ENCODE data around the gene KPNA1.

The KPNA1 gene

DNA sequence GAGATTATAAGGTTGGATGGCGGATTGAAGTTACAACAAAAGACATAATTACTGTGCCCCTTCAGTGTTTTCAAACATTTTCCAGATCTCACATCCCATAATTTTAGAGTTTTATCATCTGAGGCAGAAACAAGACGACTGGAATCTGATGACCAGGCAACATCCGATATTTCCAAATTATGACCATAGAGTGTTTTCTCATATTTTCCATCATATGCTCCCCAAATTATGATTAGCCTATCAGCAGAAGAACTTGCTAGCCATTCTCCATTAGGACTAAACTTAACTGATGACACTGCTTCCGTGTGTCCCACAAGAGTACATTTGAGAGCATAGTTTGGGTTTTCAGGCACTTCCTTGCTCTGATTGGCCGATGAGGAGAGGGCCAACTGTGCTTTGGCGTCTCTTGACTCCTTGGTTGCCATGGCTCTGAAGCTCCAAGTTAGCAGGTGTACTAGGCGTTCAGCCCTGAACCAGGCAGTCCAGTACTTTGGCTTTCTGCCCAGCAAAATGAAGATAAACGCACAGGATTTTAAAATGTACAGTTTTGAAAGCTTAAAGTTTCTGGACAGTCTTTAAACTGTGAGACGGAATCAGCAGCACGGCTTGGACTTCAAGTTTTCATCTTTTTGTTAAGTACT, 99.5 kb downstream of the KPNA1 start:
- DNase-seq (ENCODE audit: low read depth in 2 of 2) = peak; percentile 40 to 41

DNA sequence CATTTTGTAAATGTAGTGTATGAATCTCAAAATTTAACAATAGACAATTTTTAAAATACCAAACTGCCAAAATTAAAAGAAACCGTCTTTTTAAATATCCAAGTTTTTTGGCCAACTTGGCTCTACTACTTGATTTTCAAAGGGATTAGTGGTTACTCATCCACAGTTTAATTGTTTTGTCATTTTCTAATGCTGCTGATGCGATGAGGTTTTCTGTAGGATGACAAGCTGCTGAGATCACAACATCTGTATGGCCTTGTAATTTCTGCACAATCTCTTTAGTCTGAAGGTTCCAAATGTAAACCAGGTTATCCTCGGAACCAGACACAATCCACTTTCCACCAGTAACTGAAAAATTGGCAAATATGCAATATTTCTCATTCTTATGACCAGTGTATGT, 100.3 kb downstream of the KPNA1 start:
- DNase-seq (ENCODE audit: low read depth in 2 of 2) = no peak

DNA sequence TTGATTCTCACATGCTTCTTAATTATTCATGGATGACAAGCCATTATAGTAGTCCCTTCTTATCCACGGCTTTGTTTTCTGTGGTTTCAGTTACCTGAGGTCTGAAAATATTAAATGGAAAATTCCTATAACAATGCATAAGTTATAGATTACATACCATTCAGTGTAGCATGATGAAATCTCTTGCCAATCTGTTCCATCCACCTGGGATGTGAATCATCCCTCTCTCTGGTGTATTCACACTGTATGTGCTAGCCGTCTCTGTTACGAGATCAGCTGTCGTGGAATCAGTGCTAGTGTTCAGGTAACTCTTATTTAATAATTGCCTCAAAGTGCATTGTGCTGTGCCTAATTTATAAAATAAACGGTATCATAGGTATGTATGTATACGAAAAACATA, 104.1 kb downstream of the KPNA1 start:
- DNase-seq (ENCODE audit: low read depth in 2 of 2) = no peak

DNA sequence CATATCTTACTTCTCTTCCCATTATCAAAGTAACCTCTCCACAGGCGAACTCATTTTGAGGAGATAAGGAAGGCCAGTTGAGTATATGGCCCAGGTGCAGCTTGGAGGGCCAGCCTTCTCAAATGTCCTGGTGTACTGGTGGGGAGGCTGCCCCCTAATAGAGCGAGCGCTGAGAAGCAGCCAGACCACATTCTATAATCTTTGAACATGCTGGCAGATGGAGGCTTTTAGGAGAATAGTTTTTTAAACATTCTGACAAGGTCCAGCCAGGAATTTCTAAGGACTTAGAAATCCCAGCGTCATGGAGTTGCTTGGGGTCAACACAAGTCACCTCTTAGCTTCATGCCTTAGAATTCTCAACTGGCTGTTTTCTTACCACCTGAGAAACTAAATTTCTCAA, 104.6 kb downstream of the KPNA1 start:
- no peak for DNase-seq (ENCODE audit: low read depth in 2 of 2)

DNA sequence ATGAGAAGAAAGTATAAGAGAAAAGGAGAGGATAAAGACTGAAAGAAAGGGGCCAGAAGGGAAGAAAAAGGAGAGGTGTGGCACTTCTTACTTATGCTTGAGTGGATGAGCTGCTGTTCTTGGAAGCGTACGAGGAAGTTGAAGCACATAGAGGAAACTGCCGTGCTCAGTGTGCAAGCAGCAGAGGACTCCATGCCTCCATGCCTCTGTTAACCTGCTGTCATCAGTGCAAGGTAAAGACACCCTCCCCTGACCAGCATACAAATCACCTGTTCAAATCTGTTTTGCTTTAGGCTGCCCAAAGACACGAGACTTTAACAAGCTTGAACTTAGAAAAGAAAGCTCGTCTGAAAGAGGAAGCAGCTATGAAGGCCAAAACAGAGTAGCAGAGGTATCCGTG, 105.3 kb downstream of the KPNA1 start:
- no peak for DNase-seq (ENCODE audit: low read depth in 2 of 2)

DNA sequence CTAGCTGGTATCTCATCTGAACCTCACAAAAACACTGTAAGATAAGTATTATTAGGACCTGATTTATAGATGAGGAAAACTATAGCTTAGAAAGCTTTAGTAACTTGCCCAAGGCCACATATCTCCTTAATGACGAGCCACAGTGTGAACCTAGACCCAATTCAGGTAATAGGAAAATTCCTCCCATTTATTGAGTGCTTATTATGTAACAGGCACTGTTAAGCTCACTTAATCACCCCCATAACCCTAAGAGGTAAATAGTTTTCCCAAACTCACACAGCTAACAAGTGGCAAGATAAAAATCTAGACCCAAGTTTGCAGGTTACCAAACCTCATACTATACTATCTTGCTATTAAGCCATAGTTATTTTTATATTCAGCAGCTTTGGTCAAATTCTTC, 106.8 kb downstream of the KPNA1 start:
- no peak for DNase-seq (ENCODE audit: low read depth in 2 of 2)

DNA sequence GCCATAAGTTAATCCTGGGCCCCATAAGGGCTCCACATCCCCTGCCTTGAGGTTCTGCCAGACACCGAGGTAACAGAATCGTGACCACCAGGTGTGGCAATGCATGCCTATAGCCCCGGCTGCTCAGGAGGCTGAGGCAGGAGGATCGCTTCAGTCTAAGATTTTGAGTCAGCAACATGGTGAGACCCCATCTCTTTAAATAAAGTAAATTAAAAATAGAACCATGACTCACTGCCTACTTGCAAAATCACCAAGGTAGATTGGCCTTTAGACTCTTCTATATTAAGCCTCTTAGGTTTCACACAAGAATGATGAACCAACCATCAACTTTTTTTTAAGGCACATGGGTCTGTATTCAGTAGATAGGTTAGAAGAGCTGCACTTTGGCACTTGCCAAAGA, 108.5 kb downstream of the KPNA1 start:
- no peak for DNase-seq (ENCODE audit: low read depth in 2 of 2)

DNA sequence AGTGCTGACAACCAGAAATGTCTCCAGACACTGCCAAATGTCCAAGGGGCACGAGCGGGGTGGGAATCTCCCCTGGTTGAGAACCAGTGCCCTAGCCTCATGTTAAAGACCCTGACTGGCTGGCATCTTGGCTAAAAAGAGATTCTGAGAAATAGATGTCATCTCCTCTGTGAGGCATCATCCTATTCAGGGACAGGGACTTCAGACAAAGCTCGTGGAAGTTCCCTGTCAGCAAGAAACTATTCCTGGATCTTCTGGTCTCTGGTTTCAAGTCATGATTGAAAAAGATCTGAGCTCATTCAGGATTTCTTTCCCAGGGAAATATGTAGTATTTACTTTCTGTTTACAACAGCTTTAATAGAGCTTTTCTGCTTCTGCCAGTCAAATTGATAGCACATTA, 109.7 kb downstream of the KPNA1 start:
- DNase-seq (ENCODE audit: low read depth in 2 of 2) = no peak

DNA sequence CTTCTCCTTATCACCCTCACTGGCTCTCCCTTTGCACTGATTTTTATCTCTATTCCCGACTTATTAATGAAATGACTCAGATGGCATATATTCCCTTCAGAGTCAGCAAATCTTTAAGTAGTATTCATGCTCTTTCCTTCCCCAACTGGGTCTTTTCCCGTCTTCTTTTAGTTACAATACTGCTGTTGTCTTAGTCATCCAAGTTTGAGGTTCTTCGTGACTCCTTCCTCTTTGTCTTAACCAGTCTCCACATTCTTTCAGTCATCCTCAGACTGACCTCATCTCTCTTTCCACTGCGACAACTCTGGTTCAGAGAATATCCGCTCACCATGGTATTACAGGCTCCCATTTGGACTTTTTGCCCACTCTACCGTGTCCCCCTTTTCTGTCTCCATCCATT, 111.2 kb downstream of the KPNA1 start:
- no peak for DNase-seq (ENCODE audit: low read depth in 2 of 2)

DNA sequence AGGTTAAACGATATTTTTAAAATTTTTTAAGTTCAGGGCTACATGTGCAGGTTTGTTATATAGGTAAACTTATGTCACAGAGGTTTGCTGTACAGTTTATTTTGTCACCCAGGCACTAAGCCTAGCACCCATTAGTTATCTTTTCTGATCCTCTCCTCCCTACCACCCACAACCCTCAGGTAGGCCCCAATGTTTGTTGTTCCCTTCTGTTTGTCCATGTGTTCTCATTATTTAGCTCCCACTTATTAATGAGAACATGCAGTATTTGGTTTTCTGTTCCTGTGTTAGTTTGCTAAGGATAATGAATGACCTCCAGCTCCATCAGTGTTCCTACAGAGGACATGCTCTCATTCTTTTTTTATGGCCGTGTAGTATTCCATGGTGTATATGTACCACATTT, 115.8 kb downstream of the KPNA1 start:
- no peak for DNase-seq (ENCODE audit: low read depth in 2 of 2)

DNA sequence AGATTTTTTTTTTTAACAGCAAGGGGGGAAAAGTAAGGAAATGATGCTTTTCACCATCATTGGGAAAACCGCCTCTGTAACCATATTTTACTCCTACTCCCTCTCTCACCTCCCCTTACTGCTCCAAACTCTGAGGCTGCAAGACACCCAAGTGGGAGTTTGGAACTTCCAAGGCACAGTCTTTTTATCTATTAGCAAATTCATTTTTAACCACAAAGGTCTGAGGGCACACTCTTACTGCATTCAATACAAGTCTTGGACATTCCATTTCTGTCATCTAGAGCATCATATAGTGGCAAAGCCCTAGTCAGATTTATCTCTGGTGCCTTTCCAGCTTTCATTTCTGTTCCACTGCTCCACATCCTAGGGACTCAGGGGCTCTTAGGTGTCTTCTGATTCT, 117.5 kb downstream of the KPNA1 start:
- no peak for DNase-seq (ENCODE audit: low read depth in 2 of 2)

DNA sequence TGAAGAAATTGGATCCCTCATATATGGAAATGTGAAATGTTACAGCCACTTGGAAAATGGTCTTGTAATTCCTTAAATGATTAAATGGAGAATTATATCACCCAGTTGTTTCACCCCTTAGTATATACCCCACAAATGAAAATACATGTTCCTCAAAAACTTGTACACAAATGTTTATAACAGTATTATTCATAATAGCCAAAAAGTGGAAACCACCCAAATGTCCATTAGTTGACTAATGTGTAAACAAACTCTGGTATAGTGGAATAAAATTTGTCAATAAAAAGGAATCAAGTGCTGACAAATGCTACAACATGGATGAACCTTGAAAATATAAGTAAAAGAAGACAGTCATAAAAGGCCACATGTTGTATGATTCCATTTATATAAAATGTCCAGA, 118.2 kb downstream of the KPNA1 start:
- DNase-seq (ENCODE audit: low read depth in 2 of 2) = no peak

DNA sequence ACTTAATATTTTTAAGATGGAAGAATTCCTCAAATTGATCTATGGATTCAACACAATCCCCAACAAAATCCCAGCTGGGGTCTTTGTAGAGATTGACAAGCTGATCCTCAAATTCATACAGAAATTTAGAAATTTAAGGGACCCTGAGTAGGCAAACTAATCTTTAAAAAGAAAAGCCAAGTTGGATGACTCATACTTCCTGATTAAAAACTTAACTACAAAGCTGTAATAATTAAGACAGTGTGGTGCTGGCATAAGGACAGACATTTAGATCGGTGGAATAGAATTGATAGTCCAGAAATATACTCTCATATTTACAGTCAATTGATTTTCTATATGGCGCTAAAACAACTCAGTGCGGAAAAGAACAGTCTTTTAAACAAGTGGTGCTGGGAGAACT, 119.2 kb downstream of the KPNA1 start:
- no peak for DNase-seq (ENCODE audit: low read depth in 2 of 2)

DNA sequence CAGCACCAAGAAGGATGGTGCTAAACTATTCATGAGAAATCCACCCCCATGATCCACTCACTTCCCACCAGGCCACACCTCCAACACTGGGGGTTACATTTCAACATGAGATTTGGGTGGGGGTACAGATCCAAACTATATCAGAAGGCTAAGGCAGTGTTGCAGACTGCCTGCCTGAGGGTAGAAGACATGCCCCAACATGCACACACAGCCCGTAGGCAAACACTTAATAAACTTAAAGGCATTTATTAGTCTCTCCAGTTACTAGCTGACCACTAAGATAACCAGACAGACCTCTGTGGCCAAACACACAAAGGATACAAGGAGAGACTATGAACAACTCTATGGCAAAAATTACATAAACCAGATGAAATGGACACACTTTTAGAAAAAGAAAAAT, 120.6 kb downstream of the KPNA1 start:
- no peak for DNase-seq (ENCODE audit: low read depth in 2 of 2)

DNA sequence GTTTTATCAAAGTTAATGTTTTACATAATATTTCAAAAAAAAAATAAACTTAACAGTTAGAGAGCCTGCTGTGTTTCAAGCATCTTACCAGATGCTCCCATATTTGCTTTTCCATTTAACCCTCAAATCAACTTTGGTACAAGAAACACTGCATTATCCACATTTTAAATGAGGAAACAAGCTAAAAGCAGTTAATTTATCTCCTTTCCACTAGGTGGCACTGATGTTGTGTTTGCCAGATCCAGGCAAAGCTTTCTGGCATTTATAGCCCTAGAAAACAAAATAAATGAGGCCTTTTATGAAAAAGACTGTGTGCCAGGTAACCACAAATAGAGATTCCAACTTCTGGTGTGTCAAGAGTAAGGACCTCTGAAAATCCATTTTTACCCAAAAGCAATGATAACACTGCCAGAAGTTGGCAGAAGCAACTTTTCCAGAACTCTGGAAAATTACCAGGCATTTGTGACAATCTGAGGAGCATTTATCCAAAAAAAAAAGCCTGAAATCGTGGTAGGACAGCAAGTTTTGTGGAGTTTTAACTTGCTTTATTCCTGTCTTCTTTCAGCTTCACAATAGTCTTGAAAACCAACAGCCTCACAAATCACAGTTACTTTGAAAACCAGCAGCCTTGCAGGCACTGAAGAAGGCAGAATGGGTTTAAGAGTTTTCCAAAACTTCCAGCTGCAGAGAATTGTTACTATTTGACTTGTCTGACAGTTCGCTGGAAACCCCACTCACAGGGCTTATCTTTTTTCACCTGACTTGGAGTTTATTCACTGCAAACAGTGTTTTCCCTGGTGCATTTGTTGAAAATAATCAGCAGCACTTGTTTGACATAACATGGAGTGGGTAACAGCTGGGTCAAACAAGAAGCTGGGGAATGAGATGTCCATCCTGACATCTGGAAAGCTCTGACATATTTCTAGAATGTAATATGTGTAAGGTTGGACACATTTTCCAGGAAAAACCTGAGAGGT, 121.6 kb downstream of the KPNA1 start:
- no peak for DNase-seq (ENCODE audit: low read depth in 2 of 2)

DNA sequence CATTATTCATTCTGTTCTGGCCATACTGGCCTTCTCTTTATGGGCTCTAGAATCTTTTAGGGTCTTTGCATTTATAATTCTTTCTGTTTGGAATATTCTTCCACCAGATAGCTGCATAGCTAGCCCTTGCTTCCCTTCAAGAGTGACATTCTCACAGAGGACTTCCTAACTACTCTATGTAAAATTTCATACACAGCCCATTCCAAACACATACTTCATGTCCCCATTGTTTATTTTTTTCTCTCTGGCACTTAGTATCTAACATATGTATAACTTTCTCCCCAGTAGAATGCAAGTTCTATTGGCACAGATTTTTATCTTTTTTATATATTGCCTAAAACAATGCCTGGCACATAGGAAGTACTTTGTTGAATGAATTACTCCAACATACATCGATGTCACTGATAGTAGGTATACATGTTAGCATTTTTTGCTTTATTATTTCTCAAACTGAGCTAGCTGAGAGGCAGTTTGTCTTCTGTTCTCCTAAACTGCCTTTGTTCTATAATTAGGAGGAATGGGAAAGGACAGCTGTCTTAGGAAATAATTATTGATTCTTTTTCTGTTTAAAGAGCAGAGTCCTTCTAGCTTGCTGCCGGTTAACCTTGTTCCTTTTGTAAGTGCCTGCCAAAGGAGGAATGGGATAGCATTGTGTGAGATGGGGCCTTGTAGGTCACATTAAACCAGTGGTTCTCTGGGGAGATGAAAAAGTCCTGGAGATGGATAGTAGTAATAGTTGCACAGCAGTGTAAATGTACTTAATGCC, 122.9 kb downstream of the KPNA1 start:
- DNase-seq (ENCODE audit: low read depth in 2 of 2) = no peak

DNA sequence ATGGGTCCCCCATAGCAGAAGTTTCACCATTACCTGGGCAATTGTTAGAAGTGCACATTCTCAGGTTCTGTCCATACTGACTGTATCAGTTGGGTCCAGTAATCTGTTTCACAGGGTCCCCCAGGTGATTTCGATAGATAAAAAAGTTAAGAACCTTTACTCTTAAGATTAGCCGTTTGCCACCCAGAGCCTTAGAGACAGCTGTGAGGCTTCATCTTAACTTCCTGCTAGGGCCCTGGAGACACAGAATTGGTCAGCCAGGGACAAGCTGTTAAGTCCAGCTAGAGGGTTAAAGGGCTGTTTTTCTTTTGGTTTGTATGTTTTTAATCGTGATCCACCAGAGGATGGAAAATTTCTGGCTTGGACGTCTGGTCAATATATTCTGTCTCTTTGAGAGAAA, 124.1 kb downstream of the KPNA1 start:
- DNase-seq (ENCODE audit: low read depth in 2 of 2) = no peak

DNA sequence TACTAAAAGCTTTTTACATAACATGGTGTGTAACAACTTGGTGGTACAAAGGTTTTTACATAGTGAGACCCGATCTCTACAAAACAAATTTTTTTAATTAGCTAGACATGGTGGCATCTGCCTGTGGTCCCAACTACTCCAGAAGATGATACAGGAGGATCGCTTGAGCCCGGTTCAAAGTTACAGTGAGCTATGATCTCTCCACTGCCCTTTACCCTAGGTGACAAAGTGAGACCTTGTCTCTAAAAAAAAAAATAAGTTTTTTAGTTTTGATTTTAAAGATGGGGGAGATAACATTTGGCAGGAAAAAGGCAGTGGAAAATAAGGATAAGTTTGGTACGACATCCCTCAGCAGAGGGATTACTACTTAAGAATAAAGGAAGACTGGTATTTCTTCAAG, 124.8 kb downstream of the KPNA1 start:
- DNase-seq (ENCODE audit: low read depth in 2 of 2) = no peak

DNA sequence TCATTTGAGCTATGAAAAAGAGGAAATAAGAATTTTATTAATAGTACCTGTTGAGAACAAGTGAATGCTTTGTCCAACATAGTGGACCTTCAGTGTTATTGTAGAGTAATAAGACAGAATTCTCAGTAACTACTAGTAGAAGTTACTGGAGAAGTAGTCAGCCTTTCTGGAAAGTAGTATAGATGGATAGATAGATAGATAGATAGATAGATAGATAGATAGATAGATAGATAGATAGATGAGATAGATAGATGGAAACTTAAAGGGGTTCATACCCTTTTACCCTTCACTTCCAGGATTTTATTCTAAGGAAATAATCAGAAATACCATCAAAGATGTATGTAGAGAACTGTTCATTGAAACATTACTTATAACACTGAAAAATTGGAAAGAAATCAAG, 125.5 kb downstream of the KPNA1 start:
- DNase-seq (ENCODE audit: low read depth in 2 of 2) = no peak

DNA sequence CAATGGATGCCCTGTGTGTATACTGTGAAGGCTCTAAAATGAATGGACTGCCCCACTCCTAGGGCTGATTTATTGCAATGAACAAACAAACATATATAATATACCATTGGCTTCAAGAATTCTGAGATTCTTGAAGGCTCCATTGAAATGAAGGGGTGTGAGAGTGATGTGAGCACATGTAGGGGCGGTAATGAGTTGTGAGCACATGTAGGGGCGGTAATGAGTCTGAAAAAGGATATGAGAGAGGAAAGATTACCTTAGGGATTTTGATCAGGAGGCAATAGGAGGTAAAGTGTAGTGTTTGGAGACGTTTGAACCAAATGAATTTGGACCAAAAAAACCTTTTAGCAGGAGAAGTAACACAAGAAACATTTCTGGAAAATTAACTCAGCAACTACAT, 127.0 kb downstream of the KPNA1 start:
- no peak for DNase-seq (ENCODE audit: low read depth in 2 of 2)

DNA sequence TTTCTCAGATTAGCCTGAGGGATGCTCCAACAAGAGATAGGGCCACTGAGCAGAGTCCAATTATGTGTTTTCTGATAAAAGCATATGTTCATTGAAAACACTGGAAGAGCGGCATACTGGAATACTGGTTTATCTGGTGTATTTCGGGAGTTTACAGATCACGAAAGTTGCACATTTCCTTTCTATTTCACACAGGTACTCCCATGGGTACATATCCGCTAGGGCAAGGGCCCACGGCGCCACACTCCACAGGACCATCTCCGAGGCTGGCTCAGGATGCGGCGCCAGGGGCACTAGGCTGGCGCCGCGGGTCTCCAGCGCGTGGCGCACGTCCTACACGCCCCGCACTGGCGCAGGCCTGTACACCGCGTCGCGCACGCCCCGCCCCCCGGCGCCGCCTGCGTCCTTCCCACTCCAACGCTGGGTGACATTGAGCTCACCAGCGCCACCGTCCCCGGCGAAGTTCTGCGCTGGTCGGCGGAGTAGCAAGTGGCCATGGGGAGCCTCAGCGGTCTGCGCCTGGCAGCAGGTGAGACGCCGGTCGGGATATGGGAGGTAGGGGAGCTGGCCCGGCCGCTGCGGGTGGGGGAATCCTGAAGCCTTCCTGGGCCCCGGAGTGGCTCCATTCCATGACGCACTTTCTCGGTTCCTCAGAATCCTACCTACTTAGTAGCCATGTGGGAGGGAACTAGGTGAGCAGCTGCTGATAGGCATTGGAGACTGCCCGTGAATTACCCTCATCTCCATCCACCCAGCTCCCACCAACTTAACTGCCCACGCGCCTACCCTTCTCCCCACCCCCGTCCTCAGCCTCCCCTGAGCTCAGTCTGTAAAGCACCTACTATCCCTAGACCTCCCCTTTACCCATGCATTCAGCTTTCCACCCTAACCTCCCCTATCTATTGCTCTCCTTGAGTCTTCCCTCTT, 130.7 kb downstream of the KPNA1 start, which contains the start of gene FAM162A:
Gene FAM162A, plus strand, starts transcription at position 412 of the 927 bp plus-strand sequence. Its CDS starts 84 bp downstream, at position 496.
- DNase-seq (ENCODE audit: low read depth in 2 of 2) = peak; percentile 86 to 92

Measured in stimulated activated CD4-positive, alpha-beta T cell treated with anti-CD3 and anti-CD28 coated beads, Interleukin-15, amount 100 ng/mL, for 48 hours (primary cell).